GM12891 (cell line): ENCODE data around the gene PRKCB.

Source experiments
- PAX5 ChIP-seq: IDR thresholded peaks from 2 replicates; pipeline ENCODE4 v1.6.1; 2011; ENCODE audit warnings: low read length, moderate library complexity, mild to moderate bottlenecking; ENCODE audit not compliant: insufficient read depth, severe bottlenecking
- POLR2A ChIP-seq: IDR thresholded peaks from 2 replicates; pipeline ENCODE4 v1.6.1; 2011; ENCODE audit warnings: low read depth, low read length, control low read depth
- POLR2AphosphoS5 ChIP-seq: IDR thresholded peaks from 2 replicates; pipeline ENCODE4 v1.6.1; 2011; ENCODE audit warnings: low read depth, low read length, control low read depth
- POU2F2 ChIP-seq: IDR thresholded peaks from 2 replicates; pipeline ENCODE4 v1.6.1; 2011; ENCODE audit warnings: low read depth, mild to moderate bottlenecking, control low read depth, low read length, moderate library complexity
- SPI1 ChIP-seq: IDR thresholded peaks from 2 replicates; pipeline ENCODE4 v1.6.1; 2011; ENCODE audit warnings: low read depth, low read length, control low read depth
- TAF1 ChIP-seq: IDR thresholded peaks from 2 replicates; pipeline ENCODE4 v1.6.1; 2011; ENCODE audit warnings: low read depth, low read length, control low read depth

DNA sequence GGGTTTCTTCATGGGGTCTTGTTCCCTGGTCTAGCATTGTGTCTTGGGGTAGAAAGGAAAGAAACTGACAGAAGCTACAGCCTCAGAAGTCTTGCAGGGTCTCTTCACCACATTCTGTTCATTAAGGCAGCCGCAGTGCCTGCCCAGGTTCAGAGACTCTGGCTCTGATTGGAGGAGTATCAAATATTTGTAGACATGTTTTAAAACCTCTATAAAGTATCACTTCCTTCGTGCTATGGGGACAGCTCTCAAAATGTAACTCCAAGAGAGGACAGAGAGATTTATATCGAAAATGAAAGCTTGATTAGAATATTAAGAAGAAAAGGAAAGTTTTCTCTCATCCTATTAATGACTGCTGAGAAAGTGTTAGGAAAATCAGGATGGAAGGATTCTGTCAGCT lies 313.3 kb downstream of the PRKCB start:
- TF ChIP-seq POLR2AphosphoS5 (no peak), TAF1 (no peak), POLR2A (no peak), SPI1 (peak; percentile 65), PAX5 (no peak), POU2F2 (no peak)
